22Rv1 (cell line): ENCODE measurements around the gene KRTAP9-3.
"Not testable (repeated sequence)": the region's sequence is repeated elsewhere in the genome, so short reads cannot be mapped to it uniquely, and the experiment has no call there.

Source experiments
- H3K27ac ChIP-seq: fragments of 450-650 bp; 2 replicates; pipeline ENCODE4 v1.5.1; 2017
- ZFX ChIP-seq: fragments of 450-650 bp; IDR thresholded peaks from 2 replicates; pipeline ENCODE4 v1.6.1; 2017; ENCODE audit warnings: antibody characterized with exemption, borderline replicate concordance
- TF ChIP-seq, protein P1 (sequence below): fragments of 450-650 bp; IDR thresholded peaks from 2 replicates; pipeline ENCODE4 v1.5.1; 2017; ENCODE audit warnings: mild to moderate bottlenecking

KRTAP9-3 gene

DNA sequence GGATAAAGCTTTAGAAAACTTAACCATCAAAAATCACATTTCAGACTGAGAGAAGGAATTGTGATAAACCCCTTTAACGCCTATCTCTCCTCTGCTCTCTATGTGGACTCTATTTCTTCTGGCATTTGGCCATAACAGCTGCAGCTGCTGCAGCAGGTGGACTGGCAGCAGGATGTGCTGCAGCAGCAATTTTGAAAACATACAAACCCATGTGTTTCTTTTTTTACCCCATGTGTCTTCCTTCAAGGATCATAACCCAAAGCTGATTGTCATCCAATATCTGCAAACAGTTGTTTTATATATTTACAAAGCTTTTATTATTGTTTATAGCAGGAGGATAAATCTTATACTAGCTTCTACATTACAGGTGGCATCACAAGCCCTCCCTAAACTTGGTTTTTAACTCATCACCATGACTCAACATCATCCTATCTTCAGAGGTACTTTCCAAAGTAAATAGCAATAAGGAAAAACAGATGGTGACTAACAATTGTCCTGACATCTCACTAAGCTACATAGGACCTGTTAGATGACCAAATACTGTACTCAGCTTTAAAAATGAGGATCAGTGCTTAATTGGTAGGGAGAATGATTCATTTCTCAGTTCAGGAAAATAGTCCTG lies 20.3 kb upstream of the KRTAP9-3 start:
- H3K27ac ChIP-seq = no peak overlapping the region
- TF ChIP-seq ZFX = no peak
- TF ChIP-seq, protein P1, sequence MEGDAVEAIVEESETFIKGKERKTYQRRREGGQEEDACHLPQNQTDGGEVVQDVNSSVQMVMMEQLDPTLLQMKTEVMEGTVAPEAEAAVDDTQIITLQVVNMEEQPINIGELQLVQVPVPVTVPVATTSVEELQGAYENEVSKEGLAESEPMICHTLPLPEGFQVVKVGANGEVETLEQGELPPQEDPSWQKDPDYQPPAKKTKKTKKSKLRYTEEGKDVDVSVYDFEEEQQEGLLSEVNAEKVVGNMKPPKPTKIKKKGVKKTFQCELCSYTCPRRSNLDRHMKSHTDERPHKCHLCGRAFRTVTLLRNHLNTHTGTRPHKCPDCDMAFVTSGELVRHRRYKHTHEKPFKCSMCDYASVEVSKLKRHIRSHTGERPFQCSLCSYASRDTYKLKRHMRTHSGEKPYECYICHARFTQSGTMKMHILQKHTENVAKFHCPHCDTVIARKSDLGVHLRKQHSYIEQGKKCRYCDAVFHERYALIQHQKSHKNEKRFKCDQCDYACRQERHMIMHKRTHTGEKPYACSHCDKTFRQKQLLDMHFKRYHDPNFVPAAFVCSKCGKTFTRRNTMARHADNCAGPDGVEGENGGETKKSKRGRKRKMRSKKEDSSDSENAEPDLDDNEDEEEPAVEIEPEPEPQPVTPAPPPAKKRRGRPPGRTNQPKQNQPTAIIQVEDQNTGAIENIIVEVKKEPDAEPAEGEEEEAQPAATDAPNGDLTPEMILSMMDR = no peak

GRCh38 chr17:41212524-41213169 lies 19.6 kb upstream of the KRTAP9-3 start:
- no peak overlapping the region for H3K27ac ChIP-seq
- no peak for TF ChIP-seq ZFX
- TF ChIP-seq, protein P1 = no peak

DNA sequence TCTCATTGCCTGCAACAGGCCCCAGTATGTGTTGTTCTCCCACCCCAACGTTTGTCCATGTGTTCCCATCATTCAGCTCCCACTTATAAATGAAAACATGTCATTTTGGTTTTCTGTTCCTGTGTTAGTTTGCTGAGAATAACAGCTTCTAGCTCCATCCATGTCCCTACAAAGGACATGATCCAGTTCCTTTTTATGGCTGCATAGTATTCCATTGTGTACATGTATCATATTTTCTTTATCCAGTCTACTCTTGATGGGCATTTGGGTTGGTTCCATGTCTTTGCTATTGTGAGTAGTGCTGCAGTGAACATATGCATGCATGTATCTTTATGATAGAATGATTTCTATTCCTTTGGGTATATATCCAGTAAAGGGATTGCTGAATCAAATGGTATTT lies 16.6 kb upstream of the KRTAP9-3 start:
- no peak for TF ChIP-seq ZFX
- TF ChIP-seq, protein P1 = no peak
- no peak overlapping the region for H3K27ac ChIP-seq

GRCh38 chr17:41223821-41224220 lies 8.4 kb upstream of the KRTAP9-3 start:
- TF ChIP-seq, protein P1 = no peak
- no peak for TF ChIP-seq ZFX
- no peak overlapping the region for H3K27ac ChIP-seq

DNA sequence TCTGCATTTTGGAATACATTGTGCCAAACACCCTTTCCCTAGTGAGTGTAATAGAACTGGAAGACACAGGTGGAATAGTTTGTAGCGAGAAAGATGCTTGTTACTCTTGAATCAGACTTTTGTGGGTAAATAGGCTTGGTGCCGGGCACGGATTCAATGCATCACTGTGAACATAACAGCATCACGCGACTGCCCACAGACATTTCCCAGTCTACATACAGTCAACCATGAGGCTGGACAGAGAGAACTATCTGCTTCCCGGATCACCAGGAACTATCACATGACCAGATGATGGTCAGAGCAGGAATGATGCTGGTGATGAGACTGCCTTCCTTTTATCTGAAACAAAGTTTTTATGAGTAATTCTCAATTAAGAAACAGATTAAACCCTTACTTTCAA lies 6.2 kb upstream of the KRTAP9-3 start:
- no peak overlapping the region for H3K27ac ChIP-seq
- TF ChIP-seq, protein P1 = no peak
- TF ChIP-seq ZFX = no peak

GRCh38 chr17:41226598-41227095 lies 5.6 kb upstream of the KRTAP9-3 start, which contains the start of gene KRTAP9-2:
TSS of gene KRTAP9-2 (plus strand) at chr17:41226648. CDS start at chr17:41226655, 7 bp downstream.
- not testable (repeated sequence) for H3K27ac ChIP-seq

GRCh38 chr17:41230094-41230493 lies 2.2 kb upstream of the KRTAP9-3 start:
- H3K27ac ChIP-seq = no peak overlapping the region
- TF ChIP-seq, protein P1 = no peak
- TF ChIP-seq ZFX = no peak
